Cardiac fibroblast (primary cell): ENCODE results near the gene ZNF366.

ENCODE experiments used
- DNase-seq, 2 donors: peaks; one replicate each; pipeline versions ENCODE4 v3.0.0 to v3.0.0-alpha.2; 2010; ENCODE audit warnings: low read depth in 2 of 2
- H3K4me3 ChIP-seq, 2 donors: replicated peaks in 1 of 2; 1 replicate in 1 of 2; 2 replicates in 1 of 2; pipeline ENCODE4 v1.5.1; 2011; ENCODE audit warnings: low read depth in 2 of 2, low read length in 2 of 2, mild to moderate bottlenecking in 2 of 2, moderate library complexity in 1 of 2
- TF ChIP-seq, protein P1 (sequence below): IDR thresholded peaks from one replicate; pipeline ENCODE4 v1.5.1; 2011; ENCODE audit warnings: low read depth, mild to moderate bottlenecking, low read length, inconsistent platforms

ZNF366 gene

DNA sequence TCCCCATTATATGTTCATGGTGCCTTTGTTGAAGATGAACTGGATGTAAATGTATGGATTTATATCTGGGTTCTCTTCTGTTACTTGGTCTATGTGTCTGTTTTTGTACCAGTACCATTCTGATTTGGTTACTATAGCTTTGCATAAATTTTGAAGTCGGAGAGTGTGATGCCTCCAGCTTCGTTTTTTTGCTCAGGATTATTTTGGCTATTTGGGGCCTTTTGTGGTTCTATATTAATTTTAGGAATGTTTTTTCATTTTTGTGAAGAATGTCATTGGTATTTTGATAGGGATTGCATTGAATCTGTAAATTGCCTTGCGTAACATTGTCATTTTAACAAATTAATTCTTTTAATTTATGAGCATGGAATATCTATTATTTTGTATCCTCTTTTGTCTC is 36.6 kb upstream of the ZNF366 start:
- H3K4me3 ChIP-seq, result no peak overlapping the region
- DNase-seq, result peak in 1 of 2 donors; percentile 63
- TF ChIP-seq, protein P1, sequence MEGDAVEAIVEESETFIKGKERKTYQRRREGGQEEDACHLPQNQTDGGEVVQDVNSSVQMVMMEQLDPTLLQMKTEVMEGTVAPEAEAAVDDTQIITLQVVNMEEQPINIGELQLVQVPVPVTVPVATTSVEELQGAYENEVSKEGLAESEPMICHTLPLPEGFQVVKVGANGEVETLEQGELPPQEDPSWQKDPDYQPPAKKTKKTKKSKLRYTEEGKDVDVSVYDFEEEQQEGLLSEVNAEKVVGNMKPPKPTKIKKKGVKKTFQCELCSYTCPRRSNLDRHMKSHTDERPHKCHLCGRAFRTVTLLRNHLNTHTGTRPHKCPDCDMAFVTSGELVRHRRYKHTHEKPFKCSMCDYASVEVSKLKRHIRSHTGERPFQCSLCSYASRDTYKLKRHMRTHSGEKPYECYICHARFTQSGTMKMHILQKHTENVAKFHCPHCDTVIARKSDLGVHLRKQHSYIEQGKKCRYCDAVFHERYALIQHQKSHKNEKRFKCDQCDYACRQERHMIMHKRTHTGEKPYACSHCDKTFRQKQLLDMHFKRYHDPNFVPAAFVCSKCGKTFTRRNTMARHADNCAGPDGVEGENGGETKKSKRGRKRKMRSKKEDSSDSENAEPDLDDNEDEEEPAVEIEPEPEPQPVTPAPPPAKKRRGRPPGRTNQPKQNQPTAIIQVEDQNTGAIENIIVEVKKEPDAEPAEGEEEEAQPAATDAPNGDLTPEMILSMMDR, result no peak

DNA sequence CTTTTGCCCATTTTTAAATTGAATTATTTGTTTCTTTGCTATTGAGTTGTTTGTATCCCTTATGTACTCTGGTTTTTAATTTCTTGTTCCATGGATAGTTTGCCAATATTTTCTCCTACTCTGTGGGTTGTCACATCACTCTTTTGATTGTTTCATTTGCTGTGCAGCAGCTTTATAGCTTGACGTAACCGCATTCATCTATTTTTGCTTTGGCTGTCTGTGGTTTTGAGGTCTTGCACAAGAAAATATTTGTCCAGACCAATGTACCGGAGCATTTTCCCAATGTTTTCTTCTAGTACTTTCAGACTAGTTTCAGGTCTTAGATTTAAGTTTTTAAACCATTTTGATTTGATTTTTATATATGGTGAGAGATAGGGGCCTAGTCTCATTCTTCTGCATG is 36.2 kb upstream of the ZNF366 start:
- TF ChIP-seq, protein P1, result no peak
- no peak overlapping the region for H3K4me3 ChIP-seq
- DNase-seq, result peak; percentile 88 to 91

DNA sequence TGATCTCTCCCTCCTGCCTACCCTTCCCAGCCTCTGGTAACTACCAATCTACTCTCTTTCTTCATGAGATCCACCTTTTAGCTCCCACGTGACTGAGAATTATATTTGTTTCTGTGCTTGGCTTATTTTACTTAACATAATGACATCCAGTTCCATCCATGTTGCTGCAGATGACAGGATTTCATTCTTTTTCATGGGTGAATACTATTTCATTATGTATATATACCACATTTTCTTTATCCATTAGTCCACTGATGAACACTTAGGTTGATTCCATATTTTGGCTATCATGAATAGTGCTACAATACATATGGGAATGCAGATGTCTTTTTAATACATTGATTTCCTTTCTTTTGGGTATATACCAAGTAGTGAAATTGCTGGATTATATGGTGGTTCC is 35.5 kb upstream of the ZNF366 start:
- TF ChIP-seq, protein P1, result no peak
- DNase-seq, result no peak
- H3K4me3 ChIP-seq, result no peak overlapping the region

DNA sequence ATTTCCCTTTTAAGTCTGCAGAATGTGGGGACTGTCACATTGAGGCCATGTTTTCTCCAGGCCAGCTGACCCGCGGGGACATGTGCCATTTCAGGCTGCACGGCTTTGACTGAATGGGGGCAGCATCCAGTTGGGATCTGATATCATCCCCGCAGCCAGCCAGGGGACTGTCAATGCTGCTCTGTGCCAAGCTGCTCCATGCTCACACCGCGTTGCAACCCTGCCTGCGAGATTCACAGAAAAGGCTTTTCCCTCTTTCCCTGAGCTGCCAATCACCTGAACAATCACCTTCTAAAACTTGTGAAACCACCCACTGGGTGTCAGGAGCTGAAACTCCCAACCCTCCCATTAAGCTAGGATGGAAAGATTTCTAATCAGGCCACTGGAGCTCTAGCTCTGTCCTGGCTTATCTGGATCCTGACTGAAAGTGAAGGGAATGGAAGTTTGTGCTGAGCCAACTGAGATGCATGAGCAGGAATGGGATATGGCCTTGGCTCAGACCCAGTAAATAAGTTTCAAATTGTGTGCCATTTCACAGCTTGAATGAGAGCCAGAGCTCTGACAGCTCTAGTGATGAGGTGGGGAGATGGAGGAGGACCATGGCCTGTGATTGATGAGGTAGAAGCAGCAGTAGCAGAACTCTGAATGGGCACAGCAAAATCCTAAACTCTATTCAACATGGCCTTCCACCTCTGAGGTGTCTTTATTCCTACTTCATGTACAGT is 34.5 kb upstream of the ZNF366 start:
- no peak overlapping the region for H3K4me3 ChIP-seq
- DNase-seq, result no peak
- TF ChIP-seq, protein P1, result no peak

DNA sequence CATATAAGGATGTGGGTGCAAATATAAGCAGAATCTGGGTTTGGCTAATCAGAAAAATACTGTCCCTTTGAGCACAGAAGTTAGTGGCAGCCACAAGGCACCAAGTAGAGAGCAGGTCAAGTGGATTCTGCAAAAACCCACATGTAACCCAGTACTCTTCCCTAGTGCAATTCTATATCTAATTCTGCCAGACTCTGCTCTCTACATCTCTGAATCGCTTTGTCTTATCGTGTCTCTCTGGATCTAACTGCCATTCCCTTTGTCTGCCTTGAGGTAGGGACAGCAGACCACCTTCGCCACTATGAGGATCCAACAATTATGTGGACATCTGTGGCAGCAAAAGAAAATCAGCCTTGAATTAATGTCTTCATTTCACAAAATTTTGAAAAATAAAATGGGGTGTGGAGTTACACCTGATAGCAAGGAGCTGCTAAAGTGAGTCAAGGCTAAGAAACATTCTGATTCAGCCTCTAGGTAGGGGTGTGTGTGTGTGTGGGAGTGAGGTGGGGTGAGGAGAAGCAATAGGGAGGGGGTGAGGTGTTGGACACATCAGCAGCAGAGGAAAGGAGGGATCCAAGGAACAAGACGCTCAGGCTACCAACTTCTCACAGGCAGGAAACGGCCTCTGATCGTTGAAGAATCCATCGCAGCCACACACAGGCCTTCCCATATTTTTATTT is 33.7 kb upstream of the ZNF366 start:
- no peak for DNase-seq
- H3K4me3 ChIP-seq, result no peak overlapping the region
- TF ChIP-seq, protein P1, result no peak

DNA sequence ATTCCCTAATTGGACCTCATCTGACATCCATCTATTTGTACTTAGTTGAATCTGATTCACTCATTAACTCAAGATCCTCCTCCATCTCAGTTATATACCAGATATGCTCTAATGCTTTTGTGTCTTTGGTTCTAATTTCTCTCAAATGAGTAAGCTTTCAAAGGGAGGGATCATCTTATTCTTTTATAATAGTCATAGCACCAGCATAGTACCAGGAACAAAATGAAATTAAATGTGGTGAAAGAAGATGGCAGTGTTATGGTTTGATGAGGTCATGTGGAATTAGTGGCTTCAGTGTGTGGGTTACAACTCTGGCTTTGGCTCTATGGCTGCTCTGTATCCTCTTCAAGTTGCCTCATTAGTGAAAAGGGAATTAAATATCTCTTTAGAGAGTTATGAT is 32.5 kb upstream of the ZNF366 start:
- TF ChIP-seq, protein P1, result no peak
- DNase-seq, result no peak
- H3K4me3 ChIP-seq, result no peak overlapping the region
